HG03521 (cell line): ENCODE data around the gene KSR1.

ENCODE experiments used
- ATAC-seq: cut with Tn5 transposase; IDR thresholded peaks from one replicate; pipeline ENCODE4 v1.9.1; 2021; ENCODE audit warnings: mild to moderate bottlenecking, moderate library complexity; ENCODE audit not compliant: unreplicated experiment

Gene KSR1

DNA sequence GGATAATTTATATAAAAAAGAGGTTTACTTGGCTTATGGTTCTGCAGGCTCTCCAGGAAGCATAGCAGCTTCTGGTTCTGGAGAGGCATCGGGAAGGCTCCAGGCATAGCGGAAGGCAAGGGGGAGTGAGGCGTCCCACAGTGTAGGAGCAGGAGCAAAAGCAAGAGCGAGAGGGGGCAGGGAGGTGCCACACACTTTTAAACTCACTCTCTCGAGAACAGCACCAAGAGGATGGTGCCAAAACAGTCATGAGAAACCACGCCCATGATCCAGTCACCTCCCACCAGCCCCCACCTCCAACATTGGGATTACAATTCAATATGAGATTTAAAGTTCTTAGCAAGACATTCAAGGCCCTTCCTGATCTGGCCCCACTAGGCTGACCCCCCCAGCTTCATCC, 124.8 kb downstream of the KSR1 start:
- ATAC-seq = no peak

DNA sequence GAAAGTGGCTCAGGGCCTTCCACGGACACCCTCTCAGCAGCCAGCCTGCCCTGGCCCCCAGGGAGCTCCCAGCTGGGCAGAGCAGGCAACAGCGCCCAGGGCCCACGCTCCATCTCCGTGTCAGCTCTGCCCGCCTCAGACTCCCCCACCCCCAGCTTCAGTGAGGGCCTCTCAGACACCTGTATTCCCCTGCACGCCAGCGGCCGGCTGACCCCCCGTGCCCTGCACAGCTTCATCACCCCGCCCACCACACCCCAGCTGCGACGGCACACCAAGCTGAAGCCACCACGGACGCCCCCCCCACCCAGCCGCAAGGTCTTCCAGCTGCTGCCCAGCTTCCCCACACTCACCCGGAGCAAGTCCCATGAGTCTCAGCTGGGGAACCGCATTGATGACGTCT, 126.4 kb downstream of the KSR1 start:
- no peak for ATAC-seq

DNA sequence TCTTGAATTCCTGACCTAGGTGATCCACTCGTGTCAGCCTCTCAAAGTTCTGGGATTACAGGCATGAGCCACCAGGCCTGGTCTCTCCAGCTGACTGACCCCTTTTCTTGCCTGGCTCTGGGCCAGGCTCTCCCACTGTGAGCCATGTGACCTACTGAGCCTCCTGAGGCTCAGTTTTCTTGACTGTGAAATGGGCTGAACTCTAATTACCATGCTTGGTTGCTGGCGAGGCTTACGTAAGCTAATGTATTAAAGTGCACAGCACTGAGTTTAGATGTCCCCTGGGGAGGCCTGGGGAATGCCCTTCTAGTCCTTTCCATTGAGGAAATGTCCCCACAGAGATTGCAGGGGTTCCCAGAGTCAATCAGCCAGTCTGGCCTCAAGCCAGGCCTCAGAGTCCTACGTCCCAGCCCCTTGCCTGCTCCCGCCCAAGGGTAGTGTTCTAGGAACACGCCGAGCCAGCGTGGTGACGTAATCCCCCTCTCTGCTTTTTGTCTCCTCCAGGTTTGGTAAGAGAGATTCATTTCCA, 129.0 kb downstream of the KSR1 start:
- no peak for ATAC-seq

DNA sequence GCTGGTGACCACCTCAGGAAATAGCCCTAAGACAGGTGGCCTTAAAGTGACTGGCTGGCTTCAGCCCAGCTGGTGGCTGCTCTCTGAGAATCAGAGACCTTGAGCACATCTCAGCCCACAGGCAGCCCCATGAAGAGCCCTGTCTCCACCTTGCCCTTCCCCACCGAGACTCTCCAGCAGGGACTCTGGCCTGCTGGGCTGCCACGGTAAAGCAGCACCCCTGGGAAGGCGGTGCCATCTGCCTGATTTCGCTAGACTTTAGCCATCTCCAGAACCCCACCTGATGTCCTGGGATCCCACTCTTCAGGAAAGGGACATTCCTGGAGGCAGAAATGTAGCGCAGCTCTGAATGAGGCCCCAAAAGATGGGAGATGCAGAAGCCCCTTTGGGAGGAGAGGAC, 129.5 kb downstream of the KSR1 start:
- no peak for ATAC-seq

DNA sequence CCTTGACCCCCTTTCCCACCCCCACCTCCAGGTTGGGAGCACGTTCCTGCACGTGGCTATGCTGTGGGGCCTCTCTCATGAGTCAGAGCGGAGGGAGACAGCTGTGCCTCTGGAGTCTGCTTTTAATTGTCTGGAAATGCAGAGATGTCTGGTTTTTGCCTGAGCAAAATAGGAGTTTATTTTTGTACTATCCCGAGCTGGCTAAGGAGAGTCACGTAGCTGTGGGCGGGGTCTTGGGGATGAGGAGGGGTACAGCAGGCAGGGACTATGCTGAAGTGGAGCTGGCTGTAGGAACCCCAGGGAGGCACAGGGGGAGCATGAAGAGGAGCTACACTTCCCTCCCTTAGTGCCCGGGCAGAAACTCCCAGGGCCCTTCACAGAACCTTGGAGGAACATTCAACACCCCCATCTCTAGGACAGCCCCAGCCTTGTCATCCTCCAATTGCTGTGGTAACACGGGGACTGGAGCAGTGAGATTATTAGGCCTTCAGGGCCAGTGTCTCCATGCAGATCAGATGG, 130.0 kb downstream of the KSR1 start:
- no peak for ATAC-seq

DNA sequence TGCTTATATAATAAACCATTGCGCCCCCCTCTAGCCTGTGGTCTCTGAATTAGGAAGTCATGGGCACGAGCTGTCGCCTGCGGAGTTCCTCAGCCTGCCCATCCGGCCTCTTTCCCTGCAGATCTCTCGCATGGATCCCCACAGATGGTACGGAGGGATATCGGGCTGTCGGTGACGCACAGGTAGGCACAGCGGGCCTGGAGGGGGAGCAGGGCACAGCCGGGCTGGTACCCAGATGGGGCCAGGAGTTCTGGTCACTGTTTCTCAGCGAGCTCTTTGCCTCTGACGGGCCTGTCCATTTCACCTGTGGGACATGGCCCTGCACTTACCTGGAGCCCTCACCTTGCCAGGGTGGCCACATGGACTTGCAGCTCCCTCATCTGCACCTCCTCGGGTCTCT, 132.1 kb downstream of the KSR1 start:
- ATAC-seq = no peak

DNA sequence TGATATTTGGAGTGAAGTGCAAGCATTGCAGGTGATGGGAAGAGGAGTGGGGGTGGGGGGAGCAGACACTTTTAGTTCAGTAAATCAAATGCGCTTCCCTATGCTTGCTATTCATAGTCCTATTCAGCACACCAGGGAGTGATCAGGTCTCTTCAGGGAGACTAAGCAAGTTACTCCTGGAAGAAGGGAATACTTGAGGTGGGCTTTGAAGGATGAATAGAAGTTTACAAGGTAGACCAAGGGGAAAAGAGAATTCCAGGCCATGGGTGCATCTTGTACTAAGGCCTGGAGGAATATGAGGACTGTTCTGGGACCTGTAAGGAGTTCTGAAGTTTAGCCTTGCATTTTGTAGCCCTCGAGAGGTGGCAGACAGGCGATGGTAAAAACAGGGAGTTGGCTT, 134.6 kb downstream of the KSR1 start:
- ATAC-seq = no peak

DNA sequence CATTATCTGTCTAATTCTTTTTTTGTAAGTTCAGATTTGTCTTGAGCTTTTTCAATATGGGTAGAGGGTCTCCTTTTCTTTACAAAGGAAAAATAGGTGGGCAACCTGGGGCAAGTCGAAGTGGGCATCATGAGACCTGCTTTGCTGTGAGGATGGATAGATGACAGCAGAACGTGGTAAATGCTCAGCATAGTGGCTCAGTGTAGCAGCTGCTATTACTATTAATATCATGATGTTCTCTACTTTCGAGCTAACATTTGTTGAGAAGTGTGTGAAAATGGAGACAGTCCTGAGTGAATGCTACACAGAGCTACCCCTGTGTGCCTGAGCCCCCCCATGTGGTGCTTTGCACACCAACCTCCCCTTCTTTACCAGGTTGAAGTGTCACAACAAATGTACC, 135.7 kb downstream of the KSR1 start:
- no peak for ATAC-seq

DNA sequence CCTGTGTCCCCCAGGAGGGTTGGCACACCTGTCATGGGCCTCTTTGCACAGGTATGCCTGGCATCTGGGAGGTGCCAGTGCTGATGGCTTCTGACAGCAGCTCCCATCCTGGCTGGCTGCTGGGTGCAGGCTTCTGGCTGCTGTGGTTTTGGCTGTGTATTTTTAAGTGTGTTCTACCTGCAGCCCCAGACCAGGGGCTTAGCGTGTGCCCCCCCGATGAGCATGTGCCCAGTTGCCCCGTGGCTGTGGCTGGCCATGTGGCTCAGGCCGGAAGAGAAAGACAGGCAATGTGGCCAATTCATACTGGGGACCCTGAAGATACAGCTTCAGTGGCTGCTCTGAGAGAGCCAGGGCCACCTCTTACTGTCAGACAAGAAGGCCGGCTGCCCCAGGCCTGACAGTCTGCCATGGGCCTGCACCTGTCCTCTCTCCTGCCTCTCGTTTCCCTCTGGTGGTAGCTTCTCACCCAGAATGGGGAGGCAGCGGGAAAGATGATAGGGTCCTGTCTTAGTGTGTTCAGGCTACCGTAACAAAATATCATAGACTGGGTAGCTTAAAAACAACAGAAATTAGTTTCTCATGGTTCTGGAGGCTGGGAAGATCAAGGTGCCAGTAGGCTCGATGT, 137.1 kb downstream of the KSR1 start:
- no peak for ATAC-seq

DNA sequence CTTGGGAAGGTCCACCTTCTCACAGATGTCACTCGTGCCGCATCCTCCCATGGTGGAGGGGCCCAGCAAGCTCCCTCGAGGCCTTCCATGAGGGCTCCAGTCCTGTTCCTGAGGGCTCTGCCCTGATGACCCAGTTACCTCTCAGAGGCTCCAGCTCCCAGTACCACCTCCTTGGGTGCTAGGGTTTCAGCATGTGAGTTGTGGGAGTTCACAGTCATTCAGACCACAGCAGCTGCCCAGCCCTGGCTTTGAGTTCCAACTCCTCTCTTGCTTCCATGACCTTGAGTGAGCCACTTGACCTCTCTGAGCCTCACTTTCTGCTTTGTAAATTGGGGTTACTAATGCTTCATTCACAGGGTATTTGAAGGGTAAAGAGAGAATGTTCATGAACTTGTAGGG, 137.6 kb downstream of the KSR1 start:
- ATAC-seq = no peak

DNA sequence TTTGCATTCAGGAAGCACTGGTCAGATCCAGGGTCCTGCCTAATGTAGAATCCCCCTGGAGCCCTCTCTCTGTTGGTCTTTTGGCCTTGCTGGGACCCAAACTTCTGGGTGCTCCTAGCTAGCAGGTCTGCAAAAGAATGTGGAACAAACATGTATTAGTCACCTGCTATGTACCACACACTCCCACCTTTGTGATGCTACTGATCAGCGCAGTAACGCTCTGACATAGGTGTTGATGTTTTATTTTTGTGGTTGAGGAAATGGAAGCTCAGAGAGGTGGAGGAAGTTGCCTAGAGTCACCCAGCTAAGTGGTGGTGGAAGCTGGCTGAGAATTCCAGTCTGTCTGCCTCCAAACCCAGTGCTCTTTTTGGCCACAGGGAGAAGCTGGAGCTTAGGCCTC, 139.0 kb downstream of the KSR1 start:
- ATAC-seq = no peak

DNA sequence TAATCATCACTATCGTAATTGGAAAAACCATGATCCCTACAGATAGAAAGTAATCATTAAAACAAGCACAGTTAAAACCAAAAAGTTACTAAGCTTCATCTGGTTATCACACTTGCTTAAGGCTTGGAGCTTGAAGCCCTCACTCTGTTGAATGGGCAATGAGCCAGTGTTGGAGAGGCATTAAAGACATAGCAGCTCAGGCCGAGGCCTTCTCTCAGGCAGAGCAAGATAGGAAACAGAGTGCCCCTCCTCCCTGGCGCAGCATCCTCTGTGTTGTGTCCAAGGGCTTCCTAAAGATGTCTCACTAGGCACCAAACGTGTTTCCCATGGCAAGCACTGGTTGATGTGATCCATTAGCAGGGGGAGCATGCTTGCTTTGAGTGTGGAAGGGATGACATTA, 139.8 kb downstream of the KSR1 start:
- ATAC-seq = no peak

DNA sequence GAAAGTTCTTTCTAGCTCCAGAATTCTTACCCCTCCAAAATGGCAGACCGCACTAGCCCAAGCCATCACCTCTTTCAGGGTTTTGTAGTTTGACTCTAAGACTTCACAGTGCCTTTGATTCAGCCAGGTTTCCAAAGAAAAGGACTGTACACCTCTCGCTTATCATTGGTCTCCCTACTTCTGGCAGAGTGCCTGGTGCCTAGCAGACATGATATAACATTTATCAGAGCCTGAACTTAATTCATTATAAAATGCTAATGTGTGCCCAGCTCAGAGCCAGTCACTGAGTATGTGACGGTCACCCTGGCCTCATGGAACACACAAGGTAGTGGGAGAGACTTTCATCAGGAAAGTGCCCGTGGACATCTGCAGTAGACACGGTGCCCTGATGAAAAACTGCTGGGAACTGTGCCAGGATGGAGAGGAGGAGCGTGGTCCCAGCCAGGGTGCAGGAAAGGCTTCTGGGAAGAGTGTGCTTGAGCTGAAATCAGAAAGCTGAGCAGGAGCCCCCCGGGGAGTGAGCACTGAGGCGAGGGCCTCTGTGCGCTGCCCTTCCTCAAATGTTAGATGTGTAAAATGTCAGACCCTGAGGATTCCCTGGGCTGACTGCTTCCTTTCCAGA, 140.4 kb downstream of the KSR1 start:
- ATAC-seq = no peak

DNA sequence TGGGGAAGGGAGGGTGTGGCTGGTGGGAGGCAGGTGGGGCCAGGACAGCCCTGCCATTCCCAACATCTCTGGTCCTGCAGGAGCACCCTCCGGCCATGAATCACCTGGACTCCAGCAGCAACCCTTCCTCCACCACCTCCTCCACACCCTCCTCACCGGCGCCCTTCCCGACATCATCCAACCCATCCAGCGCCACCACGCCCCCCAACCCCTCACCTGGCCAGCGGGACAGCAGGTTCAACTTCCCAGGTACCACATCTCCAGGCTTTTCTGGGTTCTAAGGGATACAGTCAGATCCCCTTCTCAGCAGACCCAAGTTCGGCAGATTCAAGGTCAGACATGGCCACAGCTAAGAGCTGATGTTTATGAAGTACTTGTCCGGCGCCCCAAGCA, 140.9 kb downstream of the KSR1 start:
- ATAC-seq = no peak

DNA sequence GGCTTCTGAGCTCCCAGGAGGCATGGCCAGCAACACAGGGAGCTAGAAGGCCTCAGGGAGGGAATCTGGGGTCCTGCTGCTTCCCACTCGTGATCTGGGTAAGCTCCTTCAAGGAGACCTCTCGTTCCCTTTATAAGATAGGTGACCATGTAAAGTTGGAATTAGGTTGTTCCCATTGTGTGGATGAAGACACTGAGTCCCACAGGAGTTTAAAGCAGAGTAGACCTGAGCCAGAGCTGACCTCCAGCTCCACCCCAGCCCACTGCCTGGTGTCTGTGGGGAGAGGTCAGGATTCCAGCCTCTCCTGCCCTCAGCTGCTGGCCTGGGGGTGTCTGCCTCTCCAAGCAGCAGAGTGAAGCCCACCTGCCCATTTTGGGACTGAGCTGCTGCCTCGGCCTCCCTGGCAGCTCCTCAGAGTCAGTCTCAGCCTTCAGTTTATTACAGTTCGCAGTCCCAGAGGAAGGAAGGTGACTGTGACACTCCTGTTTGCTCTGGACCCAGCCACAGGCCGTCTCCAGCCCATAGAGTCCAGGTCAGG, 141.6 kb downstream of the KSR1 start:
- ATAC-seq = no peak

DNA sequence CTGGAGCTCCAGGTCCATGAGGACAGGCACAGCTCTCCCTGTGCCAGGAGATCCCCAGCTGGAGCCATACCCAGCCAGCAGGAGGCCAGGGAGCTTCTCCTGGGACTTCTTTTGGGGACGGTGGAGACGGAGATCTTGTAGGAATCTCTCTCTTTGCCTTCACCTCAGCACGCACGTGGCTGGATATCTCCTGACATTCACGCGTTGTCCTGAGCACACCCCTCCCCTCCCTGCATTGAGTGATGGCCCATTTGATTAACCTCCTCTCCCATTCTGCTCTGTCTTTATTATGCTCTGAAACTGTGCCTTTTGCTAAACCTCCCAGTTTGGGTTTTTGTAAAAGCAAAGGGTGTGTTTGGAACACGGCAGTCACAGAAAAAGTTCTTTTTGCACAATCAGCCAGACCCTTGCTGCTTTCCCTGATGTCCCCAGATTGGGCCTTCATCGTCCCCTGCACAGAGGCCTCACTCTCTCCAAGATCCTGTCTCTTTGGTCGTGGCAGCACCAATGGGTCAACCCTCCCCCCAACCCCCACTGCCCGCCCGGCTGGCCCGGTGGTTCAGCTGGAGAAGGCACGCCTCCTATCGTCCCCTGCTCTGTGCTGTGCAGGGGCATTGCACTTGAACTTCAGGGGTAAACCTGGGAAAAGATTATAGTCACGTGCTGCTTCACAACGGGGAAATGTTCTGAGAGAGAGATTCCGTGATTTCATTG, 142.2 kb downstream of the KSR1 start:
- ATAC-seq = no peak

DNA sequence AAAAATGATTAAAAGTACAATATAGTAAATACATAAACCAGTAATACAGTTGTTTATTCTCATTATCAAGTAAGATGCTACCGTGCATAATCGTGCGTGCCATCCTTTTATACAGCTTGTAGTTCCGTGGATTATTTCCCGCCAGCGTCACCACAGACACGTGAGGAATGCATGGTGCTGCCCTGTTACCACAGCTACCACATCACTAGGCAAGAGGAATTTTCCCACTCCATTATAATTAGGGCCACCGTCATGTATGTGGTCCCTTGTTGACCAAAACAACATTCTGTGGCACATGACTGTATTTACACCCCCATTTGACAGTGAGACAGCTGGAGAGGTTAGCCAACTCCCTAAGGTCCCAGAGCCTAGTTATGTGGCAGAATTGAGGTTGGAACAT, 144.2 kb downstream of the KSR1 start:
- ATAC-seq = no peak

DNA sequence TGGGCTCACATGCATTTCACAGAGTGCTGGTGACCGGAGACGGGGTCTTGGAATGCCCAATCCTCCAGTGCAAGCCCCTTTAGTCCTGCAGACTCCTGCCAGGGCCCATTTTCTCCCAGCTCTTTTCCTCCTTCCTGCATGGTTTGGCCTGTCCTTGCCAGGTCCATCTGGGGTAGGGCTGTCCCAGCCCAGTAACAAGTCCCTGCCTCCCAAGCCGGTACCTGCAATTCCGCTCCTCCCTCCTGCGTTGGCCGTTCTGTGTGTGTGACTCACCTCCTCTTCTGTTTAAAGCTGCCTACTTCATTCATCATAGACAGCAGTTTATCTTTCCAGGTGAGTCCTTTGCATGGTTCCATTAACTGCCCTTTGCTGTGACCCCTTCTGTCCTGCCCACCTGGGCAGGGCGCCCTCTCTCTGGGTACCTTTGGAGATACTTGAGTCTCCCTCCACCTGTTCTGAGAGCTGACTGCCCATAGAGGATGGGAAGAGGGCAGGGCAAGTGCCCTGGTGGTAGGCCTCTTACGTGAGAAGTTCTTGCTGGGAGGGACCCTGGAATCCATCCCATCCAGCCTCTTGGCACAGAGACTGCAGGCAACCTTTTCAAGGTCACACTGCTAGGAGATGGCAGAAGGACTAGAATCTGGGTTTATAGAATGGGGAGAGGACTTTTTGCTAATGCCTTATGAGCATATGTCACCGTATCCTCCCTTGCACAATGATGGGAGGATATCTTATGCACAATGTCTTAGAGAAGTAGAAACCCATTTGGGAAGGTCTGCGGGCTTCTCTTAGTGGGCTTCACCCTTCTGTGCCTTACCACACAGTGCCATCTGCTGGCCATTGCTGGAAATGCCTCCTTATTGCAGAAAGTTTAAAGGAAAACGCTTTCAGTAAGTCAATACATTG, 145.1 kb downstream of the KSR1 start:
- no peak for ATAC-seq

DNA sequence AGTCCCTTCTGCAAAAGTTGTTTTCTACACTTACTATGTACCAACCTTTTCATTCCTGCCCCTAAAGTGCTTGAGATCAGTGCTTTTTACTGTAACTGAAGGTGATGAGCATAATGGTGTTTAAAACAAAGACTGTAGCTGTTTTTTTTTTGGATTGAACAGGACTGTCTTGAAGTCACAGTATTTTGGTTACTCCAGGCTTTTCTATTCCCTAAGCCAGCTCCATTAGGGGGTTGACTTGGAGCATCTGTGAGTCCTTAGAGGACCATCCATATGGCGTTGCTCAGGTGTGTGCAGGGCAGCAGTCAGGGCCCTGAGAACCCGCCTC, 145.7 kb downstream of the KSR1 start:
- no peak for ATAC-seq

DNA sequence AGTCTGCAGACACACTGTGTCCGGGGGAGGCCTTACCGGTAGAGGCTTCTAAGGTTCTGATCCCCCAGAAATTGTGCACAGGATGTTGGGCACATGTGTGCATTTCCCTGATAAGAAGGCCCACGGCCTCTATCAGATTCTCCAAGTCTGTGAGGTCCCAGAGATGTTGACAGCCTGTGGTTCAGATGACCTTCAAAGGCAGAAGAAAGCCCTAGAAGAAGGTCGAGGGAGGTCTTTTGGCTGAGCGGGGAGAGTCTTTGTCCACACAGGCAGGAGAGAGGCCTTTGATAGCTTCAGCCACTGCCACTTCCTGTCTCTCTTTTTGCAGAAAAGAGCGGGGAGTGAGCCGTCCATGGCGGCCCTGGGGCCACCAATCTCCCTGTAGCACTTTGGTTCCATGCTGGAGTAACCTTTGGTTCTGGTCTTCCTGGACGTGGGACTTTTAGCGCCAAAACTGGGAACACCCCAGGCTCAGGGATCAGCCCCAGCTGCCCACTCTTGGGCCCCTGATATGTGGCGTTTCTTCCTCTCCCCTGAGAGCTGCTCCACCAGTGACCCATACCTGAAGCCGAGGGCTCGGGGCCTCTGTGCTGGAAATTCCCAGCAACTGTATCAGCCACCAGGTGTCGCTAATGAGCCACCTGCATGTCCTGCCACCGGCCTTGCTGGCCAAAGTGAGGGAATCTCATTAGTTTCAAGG, 146.6 kb downstream of the KSR1 start:
- ATAC-seq = no peak
